ENCODE measurements around the gene KCNK3. TPM values are rescaled to one million over a fixed set of nuclear protein-coding genes. Genes with fewer than 3 reads are reported as not detected.

Gene KCNK3
- total and polyA plus RNA-seq, 4 donors: 6.2 to 36.0 (median 24.4) TPM

- WGBS (ENCODE audit: insufficient coverage): 84% methylated on average over 6 of the region's 6 CpGs
- H3K9me3 ChIP-seq (ENCODE audit: control insufficient read depth, insufficient read depth, low read length): no peaks in the 10 kb centered on the region
- no peak for DNase-seq (ENCODE audit: low read depth in 4 of 6, low spot score in 6 of 6)
- no peaks in the 10 kb centered on the region for H3K36me3 ChIP-seq (ENCODE audit: control insufficient read depth, insufficient read depth, low read length)
- H3K27me3 ChIP-seq (ENCODE audit: control insufficient read depth, insufficient read depth, low read length): no peaks in the 10 kb centered on the region
- no peak overlapping the region for H3K4me3 ChIP-seq (ENCODE audit: low read depth, low read length)
- peaks cover 26% of the 10 kb centered on the region for H3K4me1 ChIP-seq (ENCODE audit: control insufficient read depth, insufficient read depth, low read length)
- H3K27ac ChIP-seq (ENCODE audit: low read depth, low read length): no peak overlapping the region
Observed at GRCh38 chr2:26683583-26683982, 8.9 kb upstream of the KCNK3 start.

- Histone ChIP-seq H3K9me3 (ENCODE audit: control insufficient read depth, insufficient read depth, low read length) (no peaks in the 10 kb centered on the region), H3K4me1 (ENCODE audit: control insufficient read depth, insufficient read depth, low read length) (peaks cover 26% of the 10 kb centered on the region), H3K27me3 (ENCODE audit: control insufficient read depth, insufficient read depth, low read length) (no peaks in the 10 kb centered on the region), H3K36me3 (ENCODE audit: control insufficient read depth, insufficient read depth, low read length) (no peaks in the 10 kb centered on the region), H3K27ac (ENCODE audit: low read depth, low read length) (no peak overlapping the region), H3K4me3 (ENCODE audit: low read depth, low read length) (no peak overlapping the region)
- 83% methylated on average over 2 of the region's 5 CpGs for WGBS (ENCODE audit: insufficient coverage)
- peak in 1 of 6 donors; percentile 27 for DNase-seq (ENCODE audit: low read depth in 4 of 6, low spot score in 6 of 6)
Observed at GRCh38 chr2:26685341-26685740, 7.2 kb upstream of the KCNK3 start.

GRCh38 chr2:26685989-26686839, 6.3 kb upstream of the KCNK3 start:
- 19% methylated on average over 13 of the region's 16 CpGs for WGBS (ENCODE audit: insufficient coverage)
- no peaks in the 10 kb centered on the region for H3K9me3 ChIP-seq (ENCODE audit: control insufficient read depth, insufficient read depth, low read length)
- peaks cover 26% of the 10 kb centered on the region for H3K4me1 ChIP-seq (ENCODE audit: control insufficient read depth, insufficient read depth, low read length)
- H3K27me3 ChIP-seq (ENCODE audit: control insufficient read depth, insufficient read depth, low read length): no peaks in the 10 kb centered on the region
- H3K36me3 ChIP-seq (ENCODE audit: control insufficient read depth, insufficient read depth, low read length): no peaks in the 10 kb centered on the region
- H3K4me3 ChIP-seq (ENCODE audit: low read depth, low read length): no peak overlapping the region
- peak in 3 of 6 donors; percentile 28 to 87 (median 43) for DNase-seq (ENCODE audit: low read depth in 4 of 6, low spot score in 6 of 6)
- H3K27ac ChIP-seq (ENCODE audit: low read depth, low read length): no peak overlapping the region

- DNase-seq (ENCODE audit: low read depth in 4 of 6, low spot score in 6 of 6): no peak
- 77% methylated on average over 4 of the region's 4 CpGs for WGBS (ENCODE audit: insufficient coverage)
- H3K27ac ChIP-seq (ENCODE audit: low read depth, low read length): no peak overlapping the region
- peaks cover 27% of the 10 kb centered on the region for H3K4me1 ChIP-seq (ENCODE audit: control insufficient read depth, insufficient read depth, low read length)
- H3K9me3 ChIP-seq (ENCODE audit: control insufficient read depth, insufficient read depth, low read length): no peaks in the 10 kb centered on the region
- H3K4me3 ChIP-seq (ENCODE audit: low read depth, low read length): no peak overlapping the region
- no peaks in the 10 kb centered on the region for H3K27me3 ChIP-seq (ENCODE audit: control insufficient read depth, insufficient read depth, low read length)
- no peaks in the 10 kb centered on the region for H3K36me3 ChIP-seq (ENCODE audit: control insufficient read depth, insufficient read depth, low read length)
Observed at GRCh38 chr2:26687328-26687727, 5.2 kb upstream of the KCNK3 start.

GRCh38 chr2:26687801-26688200, 4.7 kb upstream of the KCNK3 start:
- H3K27me3 ChIP-seq (ENCODE audit: control insufficient read depth, insufficient read depth, low read length): no peaks in the 10 kb centered on the region
- no peak overlapping the region for H3K4me3 ChIP-seq (ENCODE audit: low read depth, low read length)
- H3K9me3 ChIP-seq (ENCODE audit: control insufficient read depth, insufficient read depth, low read length): no peaks in the 10 kb centered on the region
- no peak for DNase-seq (ENCODE audit: low read depth in 4 of 6, low spot score in 6 of 6)
- WGBS (ENCODE audit: insufficient coverage): 61% methylated on average over 3 of the region's 5 CpGs
- H3K4me1 ChIP-seq (ENCODE audit: control insufficient read depth, insufficient read depth, low read length): peaks cover 26% of the 10 kb centered on the region
- no peaks in the 10 kb centered on the region for H3K36me3 ChIP-seq (ENCODE audit: control insufficient read depth, insufficient read depth, low read length)
- H3K27ac ChIP-seq (ENCODE audit: low read depth, low read length): no peak overlapping the region

- peaks cover 17% of the 10 kb centered on the region for H3K27me3 ChIP-seq (ENCODE audit: control insufficient read depth, insufficient read depth, low read length)
- H3K27ac ChIP-seq (ENCODE audit: low read depth, low read length): no peak overlapping the region
Observed at GRCh38 chr2:26691161-26691560, 1.4 kb upstream of the KCNK3 start.

GRCh38 chr2:26691881-26692278, 642 bp upstream of the KCNK3 start:
- no CpG with 5 or more reads among the region's 6 CpGs for WGBS (ENCODE audit: insufficient coverage)
- H3K9me3 ChIP-seq (ENCODE audit: control insufficient read depth, insufficient read depth, low read length): no peaks in the 10 kb centered on the region
- H3K27me3 ChIP-seq (ENCODE audit: control insufficient read depth, insufficient read depth, low read length): peaks cover 17% of the 10 kb centered on the region
- peaks cover 30% of the 10 kb centered on the region for H3K4me1 ChIP-seq (ENCODE audit: control insufficient read depth, insufficient read depth, low read length)
- no peak overlapping the region for H3K4me3 ChIP-seq (ENCODE audit: low read depth, low read length)
- H3K27ac ChIP-seq (ENCODE audit: low read depth, low read length): peak overlapping the region; percentile 10
- DNase-seq (ENCODE audit: low read depth in 4 of 6, low spot score in 6 of 6): no peak
- no peaks in the 10 kb centered on the region for H3K36me3 ChIP-seq (ENCODE audit: control insufficient read depth, insufficient read depth, low read length)

More at GRCh38 chr2:26691161-26691560, 1.4 kb upstream of the KCNK3 start:
- H3K4me3 ChIP-seq (ENCODE audit: low read depth, low read length): no peak overlapping the region
- no peaks in the 10 kb centered on the region for H3K36me3 ChIP-seq (ENCODE audit: control insufficient read depth, insufficient read depth, low read length)
- DNase-seq (ENCODE audit: low read depth in 4 of 6, low spot score in 6 of 6): no peak
- H3K9me3 ChIP-seq (ENCODE audit: control insufficient read depth, insufficient read depth, low read length): no peaks in the 10 kb centered on the region
- peaks cover 37% of the 10 kb centered on the region for H3K4me1 ChIP-seq (ENCODE audit: control insufficient read depth, insufficient read depth, low read length)
- WGBS (ENCODE audit: insufficient coverage): 69% methylated on average over 1 of the region's 3 CpGs

GRCh38 chr2:26692897-26693849, 651 bp downstream of the KCNK3 start:
- 1% methylated on average over 83 of the region's 83 CpGs for WGBS (ENCODE audit: insufficient coverage)
- Histone ChIP-seq H3K4me1 (ENCODE audit: control insufficient read depth, insufficient read depth, low read length) (peaks cover 28% of the 10 kb centered on the region), H3K27me3 (ENCODE audit: control insufficient read depth, insufficient read depth, low read length) (peaks cover 17% of the 10 kb centered on the region), H3K9me3 (ENCODE audit: control insufficient read depth, insufficient read depth, low read length) (no peaks in the 10 kb centered on the region), H3K27ac (ENCODE audit: low read depth, low read length) (no peak overlapping the region), H3K36me3 (ENCODE audit: control insufficient read depth, insufficient read depth, low read length) (peaks cover 9% of the 10 kb centered on the region), H3K4me3 (ENCODE audit: low read depth, low read length) (peak overlapping the region; percentile 43)
- peak in 2 of 6 donors; percentile 71 to 80 for DNase-seq (ENCODE audit: low read depth in 4 of 6, low spot score in 6 of 6)

GRCh38 chr2:26694001-26694400, 1.5 kb downstream of the KCNK3 start:
- WGBS (ENCODE audit: insufficient coverage): 61% methylated on average over 6 of the region's 7 CpGs
- H3K9me3 ChIP-seq (ENCODE audit: control insufficient read depth, insufficient read depth, low read length): no peaks in the 10 kb centered on the region
- H3K4me3 ChIP-seq (ENCODE audit: low read depth, low read length): no peak overlapping the region
- peaks cover 17% of the 10 kb centered on the region for H3K27me3 ChIP-seq (ENCODE audit: control insufficient read depth, insufficient read depth, low read length)
- no peak overlapping the region for H3K27ac ChIP-seq (ENCODE audit: low read depth, low read length)
- H3K36me3 ChIP-seq (ENCODE audit: control insufficient read depth, insufficient read depth, low read length): peaks cover 9% of the 10 kb centered on the region
- no peak for DNase-seq (ENCODE audit: low read depth in 4 of 6, low spot score in 6 of 6)
- peaks cover 28% of the 10 kb centered on the region for H3K4me1 ChIP-seq (ENCODE audit: control insufficient read depth, insufficient read depth, low read length)
